Brain microvascular endothelial cell (primary cell): ENCODE results near the gene REM2.
"Not testable (repeated sequence)": the region's sequence is repeated elsewhere in the genome, so short reads cannot be mapped to it uniquely, and the experiment has no call there.

ENCODE experiments used
- DNase-seq: peaks from one replicate; pipeline ENCODE4 v3.0.0-alpha.2; 2020
- H3K27ac ChIP-seq: fragments of 250-450 bp; sonication (Bioruptor Pico); 2 replicates; pipeline ENCODE4 v1.5.1; 2020; ENCODE audit warnings: mild to moderate bottlenecking, moderate library complexity
- H3K27me3 ChIP-seq: fragments of 250-450 bp; sonication (Bioruptor Pico); replicated peaks from 2 replicates; pipeline ENCODE4 v1.5.1; 2020; ENCODE audit warnings: mild to moderate bottlenecking
- H3K36me3 ChIP-seq: fragments of 250-450 bp; sonication (Bioruptor Pico); replicated peaks from 2 replicates; pipeline ENCODE4 v1.5.1; 2020; ENCODE audit warnings: mild to moderate bottlenecking
- H3K4me3 ChIP-seq: 2 replicates; pipeline ENCODE4 v1.5.1; 2011; ENCODE audit warnings: low read depth, mild to moderate bottlenecking, control low read depth, low read length, moderate library complexity
- in situ Hi-C: cut with HindIII; loops from 2 replicates; pipeline ENCODE4 v1.10.0; 2017; ENCODE audit warnings: low sequenced_read_pairs, low pct_ligation_motif_present
- TF ChIP-seq, protein P1 (sequence below): IDR thresholded peaks from 2 replicates; pipeline ENCODE4 v1.5.1; 2011; ENCODE audit warnings: low read depth, mild to moderate bottlenecking, moderate library complexity, low read length, control low read depth, inconsistent platforms; ENCODE audit errors: missing control alignments

REM2 gene

DNA sequence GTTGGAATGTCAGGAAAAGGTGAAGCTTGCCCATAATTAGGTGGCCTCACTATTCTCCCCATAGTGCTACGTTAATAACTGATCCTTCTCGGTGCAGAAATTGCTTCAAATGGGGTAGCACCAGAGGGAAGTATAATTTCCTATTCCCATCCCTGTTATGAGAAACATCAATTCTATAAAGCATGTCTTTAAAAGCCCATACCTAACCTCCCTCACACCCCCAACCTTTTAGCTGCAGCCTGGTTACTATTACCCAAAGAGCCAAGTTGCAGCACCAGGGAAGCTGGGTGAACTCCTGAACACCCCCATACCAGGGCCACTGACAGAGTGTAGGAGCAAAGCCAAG is 20.7 kb downstream of the REM2 start:
- in situ Hi-C loops = no loop called here
- no peak for DNase-seq
- Histone ChIP-seq H3K4me3 (no peak overlapping the region), H3K36me3 (peaks cover 66% of the 10 kb centered on the region), H3K27ac (no peak overlapping the region), H3K27me3 (no peaks in the 10 kb centered on the region)
- TF ChIP-seq, protein P1, sequence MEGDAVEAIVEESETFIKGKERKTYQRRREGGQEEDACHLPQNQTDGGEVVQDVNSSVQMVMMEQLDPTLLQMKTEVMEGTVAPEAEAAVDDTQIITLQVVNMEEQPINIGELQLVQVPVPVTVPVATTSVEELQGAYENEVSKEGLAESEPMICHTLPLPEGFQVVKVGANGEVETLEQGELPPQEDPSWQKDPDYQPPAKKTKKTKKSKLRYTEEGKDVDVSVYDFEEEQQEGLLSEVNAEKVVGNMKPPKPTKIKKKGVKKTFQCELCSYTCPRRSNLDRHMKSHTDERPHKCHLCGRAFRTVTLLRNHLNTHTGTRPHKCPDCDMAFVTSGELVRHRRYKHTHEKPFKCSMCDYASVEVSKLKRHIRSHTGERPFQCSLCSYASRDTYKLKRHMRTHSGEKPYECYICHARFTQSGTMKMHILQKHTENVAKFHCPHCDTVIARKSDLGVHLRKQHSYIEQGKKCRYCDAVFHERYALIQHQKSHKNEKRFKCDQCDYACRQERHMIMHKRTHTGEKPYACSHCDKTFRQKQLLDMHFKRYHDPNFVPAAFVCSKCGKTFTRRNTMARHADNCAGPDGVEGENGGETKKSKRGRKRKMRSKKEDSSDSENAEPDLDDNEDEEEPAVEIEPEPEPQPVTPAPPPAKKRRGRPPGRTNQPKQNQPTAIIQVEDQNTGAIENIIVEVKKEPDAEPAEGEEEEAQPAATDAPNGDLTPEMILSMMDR = no peak

DNA sequence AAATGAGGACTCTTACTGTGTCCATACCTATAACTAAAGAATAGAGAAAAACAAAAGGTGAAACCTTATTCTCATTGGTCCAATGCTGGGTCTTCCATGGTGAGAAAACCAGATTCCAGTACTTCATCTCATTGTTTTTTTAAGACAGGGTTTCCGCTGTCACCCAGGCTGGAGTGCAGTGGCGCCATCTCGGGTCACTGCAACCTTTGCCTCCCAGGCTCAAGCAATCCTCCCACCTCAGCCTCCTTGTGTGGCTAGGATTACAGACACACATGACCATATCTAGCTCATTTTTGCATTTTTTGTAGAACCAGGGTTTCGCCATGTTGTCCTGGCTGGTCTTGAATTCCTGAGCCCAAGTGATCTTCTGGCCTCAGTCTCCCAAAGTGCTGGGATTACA is 22.6 kb downstream of the REM2 start:
- no peak for DNase-seq
- H3K27ac ChIP-seq = no peak overlapping the region
- H3K36me3 ChIP-seq = peaks cover 77% of the 10 kb centered on the region
- in situ Hi-C loops = no loop called here
- no peak overlapping the region for H3K4me3 ChIP-seq
- no peaks in the 10 kb centered on the region for H3K27me3 ChIP-seq
- TF ChIP-seq, protein P1 = no peak

DNA sequence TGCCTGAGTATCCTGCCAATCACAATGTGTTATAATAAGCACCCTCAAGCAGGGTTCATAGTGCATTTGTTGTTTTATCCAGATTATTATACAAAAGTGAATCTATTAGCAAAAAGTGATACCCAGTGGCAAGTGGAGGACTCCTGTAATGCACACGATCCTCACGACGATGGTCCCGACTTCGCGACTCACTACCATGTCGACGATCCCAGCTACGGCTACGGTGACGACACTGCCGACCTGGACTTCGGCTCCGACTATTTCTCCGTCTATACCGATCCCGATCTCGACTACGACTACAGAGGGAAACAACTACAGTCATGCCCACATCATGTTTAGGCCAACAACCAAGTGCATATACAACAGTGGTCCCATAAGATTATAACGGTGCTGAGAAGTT is 23.1 kb downstream of the REM2 start:
- peaks cover 72% of the 10 kb centered on the region for H3K36me3 ChIP-seq
- in situ Hi-C loops = no loop called here
- no peak overlapping the region for H3K4me3 ChIP-seq
- TF ChIP-seq, protein P1 = no peak
- no peak overlapping the region for H3K27ac ChIP-seq
- H3K27me3 ChIP-seq = no peaks in the 10 kb centered on the region
- DNase-seq = no peak

DNA sequence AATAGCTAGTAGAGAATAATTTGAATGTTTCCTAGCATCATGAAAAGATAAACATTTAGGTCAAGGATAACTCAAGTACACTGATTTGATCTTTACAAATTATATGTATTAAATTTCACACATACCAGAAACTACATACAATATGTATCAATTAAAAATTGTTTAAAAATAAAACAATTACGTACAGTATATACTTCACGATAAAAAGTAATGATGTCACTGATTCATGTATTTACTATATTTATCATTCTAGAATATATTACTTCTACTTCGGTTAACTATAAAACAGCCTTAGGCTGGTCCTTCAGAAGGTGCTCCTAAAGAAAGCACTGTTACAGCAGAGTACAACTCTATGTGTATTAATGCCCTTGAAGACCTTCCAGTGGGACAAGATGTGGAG is 24.4 kb downstream of the REM2 start:
- TF ChIP-seq, protein P1 = no peak
- in situ Hi-C loops = no loop called here
- H3K36me3 ChIP-seq = peaks cover 59% of the 10 kb centered on the region
- DNase-seq = no peak
- H3K4me3 ChIP-seq = no peak overlapping the region
- H3K27ac ChIP-seq = no peak overlapping the region
- H3K27me3 ChIP-seq = no peaks in the 10 kb centered on the region

DNA sequence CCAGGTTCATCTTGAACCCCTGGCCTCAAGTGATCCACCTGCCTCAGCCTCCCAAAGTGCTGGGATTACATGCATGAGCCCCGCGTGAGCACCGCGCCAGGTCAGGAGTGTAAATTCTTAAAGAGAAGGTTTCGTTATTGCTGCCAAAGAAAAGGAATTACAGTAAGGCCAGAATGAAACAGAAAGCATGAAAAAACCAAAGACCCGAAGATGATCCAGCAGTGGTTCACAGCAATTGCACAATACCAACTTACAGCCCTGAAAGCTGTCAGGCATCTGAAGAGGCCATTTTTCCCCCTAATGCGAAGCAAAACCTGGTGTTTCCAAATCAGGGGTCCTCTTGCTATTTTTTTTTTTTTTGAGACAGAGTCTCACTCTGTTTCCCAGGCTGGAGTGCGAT is 25.6 kb downstream of the REM2 start:
- peaks cover 52% of the 10 kb centered on the region for H3K36me3 ChIP-seq
- H3K27me3 ChIP-seq = no peaks in the 10 kb centered on the region
- TF ChIP-seq, protein P1 = no peak
- in situ Hi-C loops = no loop called here
- H3K27ac ChIP-seq = no peak overlapping the region
- no peak overlapping the region for H3K4me3 ChIP-seq
- DNase-seq = no peak

DNA sequence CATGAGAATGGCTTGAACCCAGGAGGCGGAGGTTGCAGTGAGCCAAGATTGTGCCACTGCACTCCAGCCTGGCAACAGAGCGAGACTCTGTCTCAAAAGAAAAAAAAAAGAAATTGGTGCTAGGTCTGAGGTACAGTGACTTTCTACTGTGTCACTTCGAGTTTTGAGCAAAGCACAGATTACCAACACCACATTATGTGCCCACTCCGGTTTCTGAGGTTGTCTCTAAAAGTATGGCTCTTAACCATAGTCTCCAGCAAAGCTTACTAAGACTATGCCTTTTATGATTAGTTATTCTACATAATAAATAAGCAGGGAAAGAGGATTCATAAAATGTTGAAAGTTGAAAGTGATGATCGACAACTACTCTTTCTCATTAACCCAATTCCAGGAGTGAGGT is 27.9 kb downstream of the REM2 start:
- no peak for DNase-seq
- H3K27ac ChIP-seq = no peak overlapping the region
- TF ChIP-seq, protein P1 = no peak
- peaks cover 33% of the 10 kb centered on the region for H3K36me3 ChIP-seq
- in situ Hi-C loops = no loop called here
- no peaks in the 10 kb centered on the region for H3K27me3 ChIP-seq
- H3K4me3 ChIP-seq = no peak overlapping the region

DNA sequence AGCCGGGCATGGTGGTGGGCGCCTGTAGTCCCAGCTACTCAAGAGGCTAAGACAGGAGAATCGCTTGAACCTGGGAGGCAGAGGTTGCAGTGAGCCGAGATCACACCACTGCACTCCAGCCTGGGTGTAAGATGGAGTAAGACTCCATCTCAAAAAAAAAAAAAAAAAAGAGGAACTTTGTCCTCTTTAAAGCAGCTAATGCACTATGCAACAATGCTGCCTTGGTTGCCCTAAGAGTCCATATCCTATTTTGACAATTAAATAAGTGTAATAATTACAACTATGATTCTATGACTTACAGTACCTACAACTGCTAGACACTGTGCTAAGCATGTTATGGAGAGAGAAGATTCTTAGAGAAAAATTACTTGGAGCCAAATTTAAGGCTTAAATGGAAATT is 31.8 kb downstream of the REM2 start:
- DNase-seq, H3K27me3 ChIP-seq, in situ Hi-C loops, H3K36me3 ChIP-seq, H3K4me3 ChIP-seq, H3K27ac ChIP-seq: not testable (repeated sequence)
